Left lung (tissue), 10 donors: ENCODE measurements around the gene MACO1. TPM values are rescaled to one million over a fixed set of nuclear protein-coding genes. Genes with fewer than 3 reads are reported as not detected.

ENCODE experiments used
- ATAC-seq: fragments of 200-7000 bp; cut with Tn5 transposase; one replicate; pipeline ENCODE4 v1.9.1; 2020; ENCODE audit warnings: moderate library complexity
- DNase-seq, 4 donors: peaks; one replicate each; pipeline ENCODE4 v3.0.0-alpha.2; 2013 to 2020
- H3K27ac ChIP-seq, 2 donors: fragments of 200-600 bp; sonication (generic) in 1 of 2; one replicate each; pipeline versions ENCODE4 v1.5.0 to v1.8.0; 2020 to 2021
- H3K27me3 ChIP-seq, 2 donors: fragments of 200-600 bp; sonication (generic) in 1 of 2; one replicate each; pipeline versions ENCODE4 v1.5.0 to v1.8.0; 2020 to 2021
- H3K36me3 ChIP-seq, 2 donors: fragments of 200-600 bp; sonication (generic) in 1 of 2; one replicate each; pipeline versions ENCODE4 v1.5.0 to v1.8.0; 2020 to 2021
- H3K4me1 ChIP-seq, 2 donors: fragments of 200-600 bp; one replicate each; pipeline ENCODE4 v1.8.0; 2021
- H3K4me3 ChIP-seq, 2 donors: fragments of 200-600 bp; sonication (generic) in 1 of 2; one replicate each; pipeline versions ENCODE4 v1.5.0 to v1.8.0; 2020 to 2021; ENCODE audit warnings: mild to moderate bottlenecking in 1 of 2
- H3K9me3 ChIP-seq, 2 donors: fragments of 200-600 bp; sonication (generic) in 1 of 2; one replicate each; pipeline versions ENCODE4 v1.5.0 to v1.8.0; 2020 to 2021
- intact Hi-C, 2 donors: fragments of 100-400 bp; cut with DNase I; formaldehyde crosslinking; loops; one replicate each; pipeline versions ENCODE4 v1.11.2 to v1.14.2; 2022
- polyA plus RNA-seq, 6 donors: library from polyadenylated mRNA; unstranded; fragments of 120-200 nt; gene quantifications; one replicate each; pipeline ENCODE4 v1.2.1, GENCODE V29; 2013; ENCODE audit not compliant: insufficient read length in 6 of 6
- total RNA-seq, 2 donors: library from RNA; stranded (reverse); fragmentation: NEBNext Ultra II Directional; extraction: Animal tissue kit (Norgen Biotek cat#: 25700); gene quantifications; one replicate each; pipeline ENCODE4 v1.2.1, GENCODE V29; 2021
- TF ChIP-seq, protein P1 (sequence below), 2 donors: fragments of 200-600 bp; sonication (generic) in 1 of 2; IDR thresholded peaks; one replicate each; pipeline versions ENCODE4 v1.5.0 to v1.8.0; 2021; ENCODE audit warnings: antibody characterized with exemption in 2 of 2
- donor health status: DM: no; HTN: yes; CAD: no.
- donor health status: DM: no; HTN: no; CAD: no.

Gene MACO1
- total and polyA plus RNA-seq, 8 donors = 18.8 to 26.7 (median 25.6) TPM

DNA sequence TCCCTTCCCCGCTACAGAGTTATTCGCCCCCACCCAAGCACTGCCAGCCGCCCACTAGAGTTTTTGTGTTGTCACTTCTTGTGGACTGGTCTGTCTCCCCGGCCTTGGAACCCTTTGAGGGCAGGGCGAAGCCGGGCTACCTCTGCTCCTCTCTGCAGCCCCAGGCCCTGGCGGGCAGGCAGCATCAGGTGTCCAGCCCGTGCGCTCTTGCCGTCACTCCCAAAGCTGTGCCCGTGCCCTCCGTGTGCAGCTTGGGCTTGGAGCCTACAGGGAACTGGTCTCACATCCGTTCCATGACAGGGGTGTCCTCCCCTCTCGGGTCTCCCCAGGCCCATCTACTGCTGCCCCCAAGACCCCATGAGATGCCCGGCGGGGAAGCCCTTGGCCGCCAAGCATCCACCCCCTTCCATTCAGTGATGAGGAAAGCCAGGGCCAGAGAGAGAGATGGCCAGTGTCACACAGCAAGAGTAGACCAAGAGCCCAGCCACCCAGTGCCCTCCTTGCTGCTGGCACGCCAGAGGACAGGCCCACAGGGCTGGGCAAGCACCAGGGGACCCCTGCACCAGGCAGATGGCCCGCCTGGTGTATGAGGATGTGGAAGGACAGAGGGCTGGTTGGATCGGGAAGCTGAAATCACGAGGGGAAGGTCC lies 97.4 kb downstream of the MACO1 start:
- Histone ChIP-seq H3K4me1 (no peaks in the 10 kb centered on the region), H3K9me3 (no peaks in the 10 kb centered on the region), H3K27ac (no peak overlapping the region), H3K36me3 (no peaks in the 10 kb centered on the region), H3K27me3 (no peaks in the 10 kb centered on the region), H3K4me3 (no peak overlapping the region)
- TF ChIP-seq, protein P1, sequence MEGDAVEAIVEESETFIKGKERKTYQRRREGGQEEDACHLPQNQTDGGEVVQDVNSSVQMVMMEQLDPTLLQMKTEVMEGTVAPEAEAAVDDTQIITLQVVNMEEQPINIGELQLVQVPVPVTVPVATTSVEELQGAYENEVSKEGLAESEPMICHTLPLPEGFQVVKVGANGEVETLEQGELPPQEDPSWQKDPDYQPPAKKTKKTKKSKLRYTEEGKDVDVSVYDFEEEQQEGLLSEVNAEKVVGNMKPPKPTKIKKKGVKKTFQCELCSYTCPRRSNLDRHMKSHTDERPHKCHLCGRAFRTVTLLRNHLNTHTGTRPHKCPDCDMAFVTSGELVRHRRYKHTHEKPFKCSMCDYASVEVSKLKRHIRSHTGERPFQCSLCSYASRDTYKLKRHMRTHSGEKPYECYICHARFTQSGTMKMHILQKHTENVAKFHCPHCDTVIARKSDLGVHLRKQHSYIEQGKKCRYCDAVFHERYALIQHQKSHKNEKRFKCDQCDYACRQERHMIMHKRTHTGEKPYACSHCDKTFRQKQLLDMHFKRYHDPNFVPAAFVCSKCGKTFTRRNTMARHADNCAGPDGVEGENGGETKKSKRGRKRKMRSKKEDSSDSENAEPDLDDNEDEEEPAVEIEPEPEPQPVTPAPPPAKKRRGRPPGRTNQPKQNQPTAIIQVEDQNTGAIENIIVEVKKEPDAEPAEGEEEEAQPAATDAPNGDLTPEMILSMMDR (IDR thresholded peaks at IDR 0.05) = no peak
- DNase-seq (no peak), ATAC-seq (no peak)
- intact Hi-C loops = no loop called here

GRCh38 chr1:25528881-25529517 lies 98.3 kb downstream of the MACO1 start:
- no peaks in the 10 kb centered on the region for H3K27me3 ChIP-seq
- intact Hi-C loops = no loop called here
- H3K27ac ChIP-seq = no peak overlapping the region
- ATAC-seq (no peak), DNase-seq (no peak)
- no peaks in the 10 kb centered on the region for H3K9me3 ChIP-seq
- no peak overlapping the region for H3K4me3 ChIP-seq
- H3K4me1 ChIP-seq = no peaks in the 10 kb centered on the region
- H3K36me3 ChIP-seq = no peaks in the 10 kb centered on the region
- TF ChIP-seq, protein P1 (IDR thresholded peaks at IDR 0.05) = no peak

- no peak overlapping the region for H3K4me3 ChIP-seq
- H3K4me1 ChIP-seq = no peaks in the 10 kb centered on the region
- H3K36me3 ChIP-seq = no peaks in the 10 kb centered on the region
- no peaks in the 10 kb centered on the region for H3K27me3 ChIP-seq
- no peak overlapping the region for H3K27ac ChIP-seq
- DNase-seq = no peak
- H3K9me3 ChIP-seq = no peaks in the 10 kb centered on the region
- TF ChIP-seq, protein P1 (IDR thresholded peaks at IDR 0.05) = no peak
- ATAC-seq = no peak
- intact Hi-C loops = no loop called here
Observed at GRCh38 chr1:25529518-25530185, 99.0 kb downstream of the MACO1 start.

DNA sequence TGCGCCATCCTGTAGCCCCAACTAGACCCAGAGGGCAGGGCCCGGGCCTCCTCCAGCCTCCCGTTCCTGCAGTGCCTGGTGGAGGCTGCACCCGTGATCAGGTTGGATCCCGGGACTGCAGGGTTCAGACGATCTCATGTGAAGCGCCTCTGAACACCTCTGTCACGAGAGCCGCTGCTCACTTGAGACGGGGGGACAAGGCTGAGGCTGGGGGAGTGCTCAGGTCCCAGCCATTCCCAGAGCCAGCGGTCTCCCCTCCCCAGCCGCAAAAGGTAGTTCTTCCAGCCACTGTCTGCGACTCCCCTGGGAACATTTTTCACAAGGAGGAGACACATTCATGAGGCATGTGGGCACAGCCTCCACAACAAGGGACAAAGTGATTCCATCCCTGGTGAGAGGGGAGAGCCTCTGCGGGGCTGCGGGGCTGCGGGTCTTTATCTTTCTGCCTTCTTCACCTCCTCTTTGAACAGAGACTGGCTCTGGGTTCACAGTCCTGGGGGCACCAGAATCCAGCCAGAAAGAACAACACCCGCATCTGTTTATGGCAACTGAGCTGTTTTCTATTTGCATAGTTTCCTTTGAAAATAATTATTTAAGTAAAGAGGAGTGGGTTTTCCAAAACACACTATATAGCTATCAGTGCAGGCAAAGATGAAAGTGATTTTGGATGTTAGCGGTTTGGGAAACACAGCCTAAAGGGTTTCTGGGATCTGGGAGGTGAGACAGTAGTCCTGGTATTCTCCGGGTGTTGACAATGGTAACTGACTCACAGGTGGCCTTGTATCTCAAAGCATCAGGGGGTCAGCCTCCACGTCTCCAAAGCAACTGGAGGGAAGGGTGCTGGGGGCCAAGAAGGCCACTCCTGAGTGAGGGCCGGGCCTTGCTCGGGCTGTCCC lies 99.7 kb downstream of the MACO1 start:
- peak in 1 of 4 donors; percentile 58 for DNase-seq
- intact Hi-C loops = no loop called here
- Histone ChIP-seq H3K9me3 (no peaks in the 10 kb centered on the region), H3K4me3 (no peak overlapping the region), H3K36me3 (no peaks in the 10 kb centered on the region), H3K27me3 (no peaks in the 10 kb centered on the region), H3K27ac (no peak overlapping the region), H3K4me1 (no peaks in the 10 kb centered on the region)
- TF ChIP-seq, protein P1 (IDR thresholded peaks at IDR 0.05) = no peak
- no peak for ATAC-seq
